Upper lobe of left lung (tissue), 4 donors: ENCODE data around the gene ST7.

Experiments
- CTCF ChIP-seq, 6 experiments: fragments of 450-650 bp in 4 of 6; fragments of 200-600 bp in 2 of 6; sonication (generic) in 2 of 6; IDR thresholded peaks; one replicate each; pipeline ENCODE4 v1.5.1; 2016 to 2019; ENCODE audit warnings: antibody characterized with exemption in 6 of 6
- POLR2A ChIP-seq, 4 donors: fragments of 450-650 bp; IDR thresholded peaks; one replicate each; pipeline ENCODE4 v1.5.1; 2016 to 2017; ENCODE audit warnings: antibody characterized with exemption in 4 of 4, mild to moderate bottlenecking in 2 of 4

GRCh38 chr7:117051808-117052207, 98.5 kb downstream of the ST7 start:
- no peak for TF ChIP-seq CTCF (IDR thresholded peaks at IDR 0.05)
- TF ChIP-seq POLR2A (IDR thresholded peaks at IDR 0.05): no peak
